ENCODE measurements around the gene SLC25A15. TPM values are rescaled to one million over a fixed set of nuclear protein-coding genes. Genes with fewer than 3 reads are reported as not detected.

The SLC25A15 gene
- total RNA-seq, 1 donor from 2014 or later = 7.3 TPM

- Mint-ChIP-seq H3K36me3 (ENCODE audit: unreplicated experiment) (no peaks in the 10 kb centered on the region), H3K9me3 (ENCODE audit: unreplicated experiment) (peaks cover 2% of the 10 kb centered on the region), H3K4me3 (ENCODE audit: unreplicated experiment) (no peak overlapping the region), H3K27me3 (ENCODE audit: unreplicated experiment) (no peaks in the 10 kb centered on the region), H3K27ac (ENCODE audit: unreplicated experiment) (no peak overlapping the region), H3K4me1 (ENCODE audit: low read depth, unreplicated experiment) (no peaks in the 10 kb centered on the region)
- DNase-seq = no peak
- peak; percentile 79 for TF ChIP-seq CTCF (IDR thresholded peaks at IDR 0.05; ENCODE audit: partially characterized antibody, unreplicated experiment)
These were observed 12.1 kb upstream of the SLC25A15 start for GRCh38 chr13:40777166-40777808.

GRCh38 chr13:40777809-40778175 lies 11.6 kb upstream of the SLC25A15 start:
- H3K27me3 Mint-ChIP-seq (ENCODE audit: unreplicated experiment) = no peaks in the 10 kb centered on the region
- no peaks in the 10 kb centered on the region for H3K36me3 Mint-ChIP-seq (ENCODE audit: unreplicated experiment)
- H3K9me3 Mint-ChIP-seq (ENCODE audit: unreplicated experiment) = peaks cover 3% of the 10 kb centered on the region
- TF ChIP-seq CTCF (IDR thresholded peaks at IDR 0.05; ENCODE audit: partially characterized antibody, unreplicated experiment) = no peak
- no peak overlapping the region for H3K27ac Mint-ChIP-seq (ENCODE audit: unreplicated experiment)
- no peak for DNase-seq
- H3K4me3 Mint-ChIP-seq (ENCODE audit: unreplicated experiment) = no peak overlapping the region
- H3K4me1 Mint-ChIP-seq (ENCODE audit: low read depth, unreplicated experiment) = no peaks in the 10 kb centered on the region

- Mint-ChIP-seq H3K27me3 (ENCODE audit: unreplicated experiment) (no peaks in the 10 kb centered on the region), H3K36me3 (ENCODE audit: unreplicated experiment) (no peaks in the 10 kb centered on the region), H3K4me3 (ENCODE audit: unreplicated experiment) (no peak overlapping the region), H3K9me3 (ENCODE audit: unreplicated experiment) (peaks cover 3% of the 10 kb centered on the region), H3K27ac (ENCODE audit: unreplicated experiment) (no peak overlapping the region), H3K4me1 (ENCODE audit: low read depth, unreplicated experiment) (no peaks in the 10 kb centered on the region)
- no peak for DNase-seq
- TF ChIP-seq CTCF (IDR thresholded peaks at IDR 0.05; ENCODE audit: partially characterized antibody, unreplicated experiment) = no peak
These were observed 10.4 kb upstream of the SLC25A15 start for GRCh38 chr13:40779049-40779448.

GRCh38 chr13:40779796-40780285 lies 9.6 kb upstream of the SLC25A15 start:
- H3K36me3 Mint-ChIP-seq (ENCODE audit: unreplicated experiment) = no peaks in the 10 kb centered on the region
- H3K27ac Mint-ChIP-seq (ENCODE audit: unreplicated experiment) = no peak overlapping the region

More at GRCh38 chr13:40779796-40780285, 9.6 kb upstream of the SLC25A15 start:
- Mint-ChIP-seq H3K27me3 (ENCODE audit: unreplicated experiment) (no peaks in the 10 kb centered on the region), H3K4me1 (ENCODE audit: low read depth, unreplicated experiment) (no peaks in the 10 kb centered on the region), H3K4me3 (ENCODE audit: unreplicated experiment) (no peak overlapping the region), H3K9me3 (ENCODE audit: unreplicated experiment) (peaks cover 3% of the 10 kb centered on the region)
- TF ChIP-seq CTCF (IDR thresholded peaks at IDR 0.05; ENCODE audit: partially characterized antibody, unreplicated experiment) = no peak
- no peak for DNase-seq

All from glutamatergic neuron (in vitro differentiated cells).